Measurements from ENCODE around the gene MYO15A.

The MYO15A gene

GRCh38 chr17:18108401-18109312, at the start of gene MYO15A:
Gene MYO15A (plus strand): TSS chr17:18108756. CDS start chr17:18118801, 10,045 bp downstream.
- no peaks in the 10 kb centered on the region for H3K9me3 ChIP-seq (ENCODE audit: control insufficient read depth in 2 of 2, low read length in 2 of 2)
- H3K9ac ChIP-seq (ENCODE audit: low read length in 2 of 2): no peak within 1 kb of the TSS
- H3K27ac ChIP-seq (ENCODE audit: low read length): no peak within 1 kb of the TSS
- H3K4me1 ChIP-seq (ENCODE audit: control insufficient read depth, insufficient read depth, low read length): no peaks in the 10 kb centered on the region
- peaks cover 5 to 17% of the 10 kb centered on the region in 2 donors for H3K36me3 ChIP-seq (ENCODE audit: control insufficient read depth in 2 of 2, insufficient read depth in 2 of 2, low read length in 2 of 2)
- no peak within 1 kb of the TSS for H3K4me3 ChIP-seq (ENCODE audit: low read length in 2 of 2)
- H3K27me3 ChIP-seq (ENCODE audit: control insufficient read depth in 1 of 2, insufficient read depth in 2 of 2, low read length in 2 of 2): no peaks in the 10 kb centered on the region

- no peak overlapping the region for H3K4me3 ChIP-seq (ENCODE audit: low read length in 2 of 2)
- H3K27me3 ChIP-seq (ENCODE audit: control insufficient read depth in 1 of 2, insufficient read depth in 2 of 2, low read length in 2 of 2): no peaks in the 10 kb centered on the region
- H3K36me3 ChIP-seq (ENCODE audit: control insufficient read depth in 2 of 2, insufficient read depth in 2 of 2, low read length in 2 of 2): peaks cover 34 to 35% of the 10 kb centered on the region in 2 donors
- H3K4me1 ChIP-seq (ENCODE audit: control insufficient read depth, insufficient read depth, low read length): no peaks in the 10 kb centered on the region
- H3K9ac ChIP-seq (ENCODE audit: low read length in 2 of 2): no peak overlapping the region
- no peak overlapping the region for H3K27ac ChIP-seq (ENCODE audit: low read length)
- no peaks in the 10 kb centered on the region for H3K9me3 ChIP-seq (ENCODE audit: control insufficient read depth in 2 of 2, low read length in 2 of 2)
Observed at GRCh38 chr17:18059283-18059682, 49.3 kb upstream of the MYO15A start.

DNA sequence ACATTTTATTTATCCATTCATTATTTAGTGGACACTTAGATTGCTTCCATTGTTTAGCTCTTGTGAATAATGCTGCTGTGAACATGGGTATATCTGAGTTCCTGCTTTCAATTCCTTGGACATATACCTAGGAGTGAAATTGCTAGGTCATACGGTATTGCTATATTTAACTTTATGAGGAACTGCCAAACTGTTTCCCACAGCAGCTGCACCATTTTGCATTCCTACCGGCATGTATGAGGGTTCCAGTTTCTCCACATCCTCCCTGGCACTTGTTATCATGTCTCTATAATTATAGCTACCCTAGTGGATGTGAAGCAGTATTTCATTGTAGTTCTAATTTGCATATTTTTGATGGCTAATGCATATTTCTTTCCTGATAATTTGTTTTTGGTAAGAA, 44.5 kb upstream of the MYO15A start:
- no peaks in the 10 kb centered on the region for H3K4me1 ChIP-seq (ENCODE audit: control insufficient read depth, insufficient read depth, low read length)
- H3K9me3 ChIP-seq (ENCODE audit: control insufficient read depth in 2 of 2, low read length in 2 of 2): no peaks in the 10 kb centered on the region
- no peak overlapping the region for H3K4me3 ChIP-seq (ENCODE audit: low read length in 2 of 2)
- H3K27me3 ChIP-seq (ENCODE audit: control insufficient read depth in 1 of 2, insufficient read depth in 2 of 2, low read length in 2 of 2): no peaks in the 10 kb centered on the region
- H3K9ac ChIP-seq (ENCODE audit: low read length in 2 of 2): no peak overlapping the region
- H3K36me3 ChIP-seq (ENCODE audit: control insufficient read depth in 2 of 2, insufficient read depth in 2 of 2, low read length in 2 of 2): peaks cover 35 to 41% of the 10 kb centered on the region in 2 donors
- H3K27ac ChIP-seq (ENCODE audit: low read length): no peak overlapping the region

- peaks cover 32 to 36% of the 10 kb centered on the region in 2 donors for H3K36me3 ChIP-seq (ENCODE audit: control insufficient read depth in 2 of 2, insufficient read depth in 2 of 2, low read length in 2 of 2)
- no peak overlapping the region for H3K9ac ChIP-seq (ENCODE audit: low read length in 2 of 2)
- H3K9me3 ChIP-seq (ENCODE audit: control insufficient read depth in 2 of 2, low read length in 2 of 2): no peaks in the 10 kb centered on the region
- no peak overlapping the region for H3K4me3 ChIP-seq (ENCODE audit: low read length in 2 of 2)
- no peaks in the 10 kb centered on the region for H3K4me1 ChIP-seq (ENCODE audit: control insufficient read depth, insufficient read depth, low read length)
- no peak overlapping the region for H3K27ac ChIP-seq (ENCODE audit: low read length)
- no peaks in the 10 kb centered on the region for H3K27me3 ChIP-seq (ENCODE audit: control insufficient read depth in 1 of 2, insufficient read depth in 2 of 2, low read length in 2 of 2)
Observed at GRCh38 chr17:18065546-18065945, 43.0 kb upstream of the MYO15A start.

GRCh38 chr17:18066866-18067265, 41.7 kb upstream of the MYO15A start:
- Histone ChIP-seq H3K27ac (ENCODE audit: low read length) (no peak overlapping the region), H3K9ac (ENCODE audit: low read length in 2 of 2) (no peak overlapping the region), H3K27me3 (ENCODE audit: control insufficient read depth in 1 of 2, insufficient read depth in 2 of 2, low read length in 2 of 2) (no peaks in the 10 kb centered on the region), H3K9me3 (ENCODE audit: control insufficient read depth in 2 of 2, low read length in 2 of 2) (no peaks in the 10 kb centered on the region), H3K36me3 (ENCODE audit: control insufficient read depth in 2 of 2, insufficient read depth in 2 of 2, low read length in 2 of 2) (peaks cover 24 to 27% of the 10 kb centered on the region in 2 donors), H3K4me3 (ENCODE audit: low read length in 2 of 2) (no peak overlapping the region), H3K4me1 (ENCODE audit: control insufficient read depth, insufficient read depth, low read length) (no peaks in the 10 kb centered on the region)

DNA sequence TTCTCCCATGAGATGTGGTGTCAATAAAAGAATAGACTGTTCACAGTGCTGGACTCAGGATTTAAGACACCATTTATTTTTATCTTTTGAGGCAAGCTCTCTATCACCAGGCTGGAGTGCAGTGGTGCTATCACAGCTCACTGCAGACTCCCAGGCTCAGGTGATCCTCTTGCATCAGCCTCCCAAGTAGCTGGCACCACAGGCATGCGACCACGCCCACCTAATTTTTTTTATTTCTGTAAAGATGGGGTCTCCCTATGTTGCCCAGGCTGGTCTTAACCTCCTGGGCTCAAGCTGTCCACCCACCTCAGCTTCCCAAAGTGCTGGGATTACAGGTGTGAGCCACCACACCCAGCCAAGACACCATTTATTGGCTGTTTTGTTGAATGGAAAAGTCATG, 39.5 kb upstream of the MYO15A start:
- H3K27me3 ChIP-seq (ENCODE audit: control insufficient read depth in 1 of 2, insufficient read depth in 2 of 2, low read length in 2 of 2): no peaks in the 10 kb centered on the region
- peaks cover 18 to 19% of the 10 kb centered on the region in 2 donors for H3K36me3 ChIP-seq (ENCODE audit: control insufficient read depth in 2 of 2, insufficient read depth in 2 of 2, low read length in 2 of 2)
- no peaks in the 10 kb centered on the region for H3K4me1 ChIP-seq (ENCODE audit: control insufficient read depth, insufficient read depth, low read length)
- H3K9ac ChIP-seq (ENCODE audit: low read length in 2 of 2): no peak overlapping the region
- H3K4me3 ChIP-seq (ENCODE audit: low read length in 2 of 2): no peak overlapping the region
- H3K27ac ChIP-seq (ENCODE audit: low read length): no peak overlapping the region
- no peaks in the 10 kb centered on the region for H3K9me3 ChIP-seq (ENCODE audit: control insufficient read depth in 2 of 2, low read length in 2 of 2)

DNA sequence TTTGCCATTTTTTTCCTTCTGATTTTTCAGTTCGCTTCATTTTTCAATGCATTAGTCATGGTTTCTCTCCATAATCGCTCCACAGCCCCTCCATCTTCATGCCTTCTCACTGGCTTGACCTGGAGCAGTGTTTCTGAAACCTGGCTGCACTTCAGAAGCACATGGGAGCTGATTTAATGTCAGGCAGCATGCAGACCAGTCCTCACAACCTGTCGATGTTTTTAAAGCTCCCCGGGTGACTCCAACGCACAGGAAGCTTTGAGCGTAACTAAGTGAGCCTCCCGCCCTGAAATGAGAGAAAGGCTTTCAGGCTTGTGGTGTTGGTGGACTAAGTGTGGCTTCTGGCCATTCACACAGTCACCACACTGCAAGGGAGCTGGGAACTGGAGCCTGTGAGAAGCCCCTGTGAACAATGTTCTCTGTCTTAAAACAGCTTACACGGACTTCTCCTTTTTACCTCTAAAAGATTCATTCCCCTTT, 37.7 kb upstream of the MYO15A start:
- Histone ChIP-seq H3K9me3 (ENCODE audit: control insufficient read depth in 2 of 2, low read length in 2 of 2) (no peaks in the 10 kb centered on the region), H3K27me3 (ENCODE audit: control insufficient read depth in 1 of 2, insufficient read depth in 2 of 2, low read length in 2 of 2) (no peaks in the 10 kb centered on the region), H3K9ac (ENCODE audit: low read length in 2 of 2) (no peak overlapping the region), H3K36me3 (ENCODE audit: control insufficient read depth in 2 of 2, insufficient read depth in 2 of 2, low read length in 2 of 2) (peaks cover 7 to 8% of the 10 kb centered on the region in 2 donors), H3K27ac (ENCODE audit: low read length) (no peak overlapping the region), H3K4me1 (ENCODE audit: control insufficient read depth, insufficient read depth, low read length) (no peaks in the 10 kb centered on the region), H3K4me3 (ENCODE audit: low read length in 2 of 2) (peak overlapping the region in 1 of 2 donors; percentile 40)

- Histone ChIP-seq H3K9me3 (ENCODE audit: control insufficient read depth in 2 of 2, low read length in 2 of 2) (no peaks in the 10 kb centered on the region), H3K27ac (ENCODE audit: low read length) (no peak overlapping the region), H3K36me3 (ENCODE audit: control insufficient read depth in 2 of 2, insufficient read depth in 2 of 2, low read length in 2 of 2) (peaks cover 3 to 4% of the 10 kb centered on the region in 2 donors), H3K4me1 (ENCODE audit: control insufficient read depth, insufficient read depth, low read length) (no peaks in the 10 kb centered on the region), H3K9ac (ENCODE audit: low read length in 2 of 2) (no peak overlapping the region), H3K4me3 (ENCODE audit: low read length in 2 of 2) (no peak overlapping the region), H3K27me3 (ENCODE audit: control insufficient read depth in 1 of 2, insufficient read depth in 2 of 2, low read length in 2 of 2) (peaks cover 0 to 2% of the 10 kb centered on the region in 2 donors)
Observed at GRCh38 chr17:18071751-18072150, 36.8 kb upstream of the MYO15A start.

- H3K4me3 ChIP-seq (ENCODE audit: low read length in 2 of 2): no peak overlapping the region
- no peaks in the 10 kb centered on the region for H3K36me3 ChIP-seq (ENCODE audit: control insufficient read depth in 2 of 2, insufficient read depth in 2 of 2, low read length in 2 of 2)
- no peaks in the 10 kb centered on the region for H3K9me3 ChIP-seq (ENCODE audit: control insufficient read depth in 2 of 2, low read length in 2 of 2)
- no peak overlapping the region for H3K27ac ChIP-seq (ENCODE audit: low read length)
- H3K4me1 ChIP-seq (ENCODE audit: control insufficient read depth, insufficient read depth, low read length): no peaks in the 10 kb centered on the region
- no peak overlapping the region for H3K9ac ChIP-seq (ENCODE audit: low read length in 2 of 2)
- peaks cover 0 to 2% of the 10 kb centered on the region in 2 donors for H3K27me3 ChIP-seq (ENCODE audit: control insufficient read depth in 1 of 2, insufficient read depth in 2 of 2, low read length in 2 of 2)
Observed at GRCh38 chr17:18074566-18075272, 33.8 kb upstream of the MYO15A start.

GRCh38 chr17:18076936-18077335, 31.6 kb upstream of the MYO15A start:
- Histone ChIP-seq H3K4me3 (ENCODE audit: low read length in 2 of 2) (no peak overlapping the region), H3K9me3 (ENCODE audit: control insufficient read depth in 2 of 2, low read length in 2 of 2) (no peaks in the 10 kb centered on the region), H3K9ac (ENCODE audit: low read length in 2 of 2) (no peak overlapping the region), H3K27ac (ENCODE audit: low read length) (no peak overlapping the region), H3K27me3 (ENCODE audit: control insufficient read depth in 1 of 2, insufficient read depth in 2 of 2, low read length in 2 of 2) (peaks cover 0 to 2% of the 10 kb centered on the region in 2 donors), H3K4me1 (ENCODE audit: control insufficient read depth, insufficient read depth, low read length) (no peaks in the 10 kb centered on the region), H3K36me3 (ENCODE audit: control insufficient read depth in 2 of 2, insufficient read depth in 2 of 2, low read length in 2 of 2) (no peaks in the 10 kb centered on the region)

All from stomach smooth muscle (tissue), 2 donors.